Left renal pelvis (tissue), 4 donors: ENCODE measurements around the gene MRTO4. TPM values are rescaled to one million over a fixed set of nuclear protein-coding genes. Genes with fewer than 3 reads are reported as not detected.
"Not testable (repeated sequence)": the region's sequence is repeated elsewhere in the genome, so short reads cannot be mapped to it uniquely, and the experiment has no call there.

ENCODE experiments used
- DNase-seq, 4 donors: peaks; one replicate each; pipeline ENCODE4 v3.0.0-alpha.2; 2013; ENCODE audit warnings: low read depth in 4 of 4, low spot score in 3 of 4
- polyA plus RNA-seq, 4 donors: library from polyadenylated mRNA; unstranded; fragments of 120-200 nt; gene quantifications; one replicate each; pipeline ENCODE4 v1.2.1, GENCODE V29; 2013; ENCODE audit not compliant: insufficient read length in 4 of 4

The MRTO4 gene
- polyA plus RNA-seq, 4 donors, result 23.7 to 34.6 (median 27.0) TPM

DNA sequence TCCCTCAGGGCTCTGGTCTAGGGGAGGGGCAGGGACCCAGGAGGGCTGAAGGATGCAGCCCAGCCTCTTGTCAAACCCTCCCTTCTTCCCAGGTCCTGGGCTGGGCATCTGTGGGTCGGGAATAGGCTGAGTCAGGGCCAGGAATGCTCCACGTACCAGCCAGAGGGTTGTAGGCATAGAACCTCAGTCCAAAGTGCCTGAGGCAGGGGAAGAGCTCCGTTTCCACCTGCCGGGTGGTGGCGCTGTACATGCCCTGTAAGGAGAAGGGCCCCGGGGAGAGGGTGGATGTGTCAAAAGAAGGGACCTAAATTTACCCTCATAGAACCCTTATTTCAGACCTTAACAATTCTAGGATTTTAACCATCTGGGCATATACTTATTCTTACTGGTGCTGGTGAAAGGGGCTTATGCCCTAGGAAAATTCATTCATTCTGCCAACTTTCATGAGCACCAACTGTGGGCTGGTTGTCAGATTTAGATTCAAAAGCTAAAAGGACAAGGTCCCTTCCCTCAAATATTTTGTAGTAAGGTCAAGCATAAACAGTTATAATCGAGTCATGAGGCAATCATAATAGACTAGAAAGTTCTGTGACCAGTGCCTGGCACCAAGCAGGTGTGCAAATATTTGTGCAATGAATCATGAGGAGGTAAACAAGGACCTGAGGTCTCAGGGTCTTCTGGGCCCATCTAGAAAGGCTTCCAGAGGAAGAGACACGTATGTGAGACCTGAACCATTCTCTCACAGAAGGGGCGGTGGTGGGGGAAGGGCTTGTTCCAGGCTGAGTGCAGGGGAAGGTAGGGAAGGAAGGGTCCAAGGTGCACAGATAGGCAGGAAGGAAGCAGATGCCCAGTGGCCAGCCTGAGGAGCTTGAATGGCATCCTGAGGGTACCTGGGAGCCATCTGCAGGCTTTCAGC is 18.1 kb downstream of the MRTO4 start:
- not testable (repeated sequence) for DNase-seq

DNA sequence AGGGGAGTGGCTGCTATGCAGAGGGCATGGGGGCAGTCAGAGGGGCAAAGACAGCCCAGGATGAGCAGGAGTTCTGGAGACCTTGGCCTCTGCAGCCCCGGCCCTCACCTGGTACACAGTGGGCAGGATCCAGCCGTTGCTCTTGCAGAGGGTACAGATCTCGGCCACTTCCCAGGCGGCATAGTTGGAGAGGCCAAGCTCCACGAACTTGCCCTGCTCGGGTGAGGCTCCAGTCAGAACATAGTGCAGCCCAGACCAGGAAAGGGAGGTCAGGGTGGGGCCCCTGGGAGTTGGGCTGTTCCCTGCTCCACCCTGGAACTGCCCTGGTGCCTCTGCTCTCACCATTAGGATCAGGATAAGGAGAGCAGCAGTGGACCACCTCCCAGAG is 18.7 kb downstream of the MRTO4 start:
- not testable (repeated sequence) for DNase-seq

DNA sequence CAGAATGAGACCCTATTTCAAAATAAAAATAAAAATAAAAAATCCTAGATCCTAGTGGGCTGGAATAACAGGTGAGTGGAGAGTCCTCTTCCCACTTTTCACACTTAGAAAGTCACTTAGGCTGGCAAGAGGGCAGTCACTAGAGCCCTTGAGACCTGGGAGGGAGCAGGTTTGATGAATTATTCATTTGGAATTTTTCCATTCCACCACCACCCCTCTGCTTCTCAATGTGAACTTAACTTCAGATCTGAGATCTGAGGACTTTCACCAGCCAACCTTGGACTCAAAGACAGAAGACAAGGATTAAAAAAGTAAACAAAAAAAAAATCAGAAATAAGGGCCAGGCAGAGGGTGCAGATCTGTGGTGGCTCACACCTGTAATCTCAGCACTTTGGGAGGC is 20.5 kb downstream of the MRTO4 start:
- no peak for DNase-seq

DNA sequence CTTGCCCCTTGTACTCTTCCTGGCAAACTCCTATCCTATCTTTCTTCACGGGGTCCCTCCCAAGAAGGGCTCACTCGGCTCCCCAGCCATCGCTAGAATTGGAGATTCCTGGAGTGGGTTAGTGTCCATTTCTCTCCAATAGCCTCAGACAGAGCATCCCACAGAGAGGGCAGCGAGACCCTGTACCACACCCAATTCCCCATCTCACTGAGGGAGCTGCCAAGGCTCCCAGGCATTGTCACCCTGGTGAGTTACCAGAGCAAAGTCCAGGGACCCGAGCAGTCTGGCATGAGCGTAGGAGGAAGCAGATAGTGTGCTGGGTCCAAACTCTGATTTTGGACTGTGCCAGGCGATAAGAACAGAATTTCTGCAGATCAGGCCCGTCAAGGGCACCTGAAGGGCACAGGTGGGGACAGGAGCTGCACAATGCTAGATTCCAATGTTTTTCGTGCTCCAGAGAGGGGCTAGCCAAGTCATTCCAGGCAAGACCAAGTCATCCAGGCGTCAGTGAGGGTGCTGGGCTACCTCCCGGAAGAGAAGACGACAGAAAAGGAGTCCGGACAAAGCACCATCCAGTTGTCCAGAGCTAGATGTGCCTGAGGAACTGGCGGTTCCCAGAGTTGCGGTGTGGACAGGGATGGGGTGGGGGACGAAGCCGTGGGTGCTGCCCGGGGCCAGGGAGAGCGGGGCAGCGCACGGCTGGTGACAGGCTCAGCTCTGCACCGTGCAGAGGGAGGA is 21.7 kb downstream of the MRTO4 start:
- no peak for DNase-seq

DNA sequence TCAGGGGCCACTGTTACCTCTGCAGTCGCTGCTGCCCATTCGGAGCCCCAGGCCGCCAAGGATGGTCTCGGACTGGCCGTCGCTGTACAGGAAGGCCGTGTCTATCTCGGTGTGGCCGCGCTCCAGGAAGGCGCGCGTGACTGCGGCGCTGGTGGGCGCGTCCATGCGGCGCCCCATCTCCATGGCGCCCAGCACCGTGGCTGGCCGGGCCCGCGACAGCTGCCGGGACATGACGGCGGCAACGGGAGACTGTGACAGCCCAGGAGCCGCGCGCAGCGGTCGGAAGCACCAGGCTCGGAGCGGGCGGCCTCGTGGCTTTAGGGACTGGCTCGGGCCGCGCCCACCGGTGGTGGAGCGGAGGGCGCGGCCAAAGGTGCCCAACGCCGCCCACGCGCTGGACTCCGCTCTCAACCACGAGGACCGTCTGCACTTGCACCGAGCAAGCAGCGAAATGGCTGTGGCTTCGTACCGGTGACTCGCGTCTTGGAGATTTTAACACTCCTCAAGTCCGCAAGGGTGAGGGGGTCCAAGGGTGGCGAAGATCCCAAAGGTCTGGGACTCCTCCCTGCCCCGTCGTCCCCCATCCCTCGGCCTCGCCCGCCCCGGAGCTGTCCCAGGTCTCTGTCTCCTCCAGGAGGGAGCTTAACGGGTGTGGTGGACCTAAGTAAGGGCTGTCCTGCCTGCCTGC is 22.4 kb downstream of the MRTO4 start:
- not testable (repeated sequence) for DNase-seq

DNA sequence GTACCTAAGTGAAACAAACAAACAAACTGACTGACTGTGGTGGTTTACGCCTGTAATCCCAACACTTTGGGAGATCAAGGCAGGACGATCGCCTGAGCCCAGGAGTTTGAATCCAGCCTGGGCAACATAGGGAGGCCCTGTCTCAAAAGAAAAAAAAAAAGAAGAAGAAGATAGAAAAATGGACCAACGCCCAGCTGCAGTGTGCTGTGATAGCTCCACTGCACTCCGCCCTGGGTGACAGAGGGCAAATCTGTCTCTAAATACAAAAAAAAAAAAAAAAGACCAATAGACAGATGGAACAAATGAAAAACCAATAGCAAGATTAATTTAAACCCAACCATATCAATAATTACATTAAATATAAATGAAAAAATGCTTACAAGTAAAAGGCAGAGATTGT is 23.0 kb downstream of the MRTO4 start:
- DNase-seq, result no peak

DNA sequence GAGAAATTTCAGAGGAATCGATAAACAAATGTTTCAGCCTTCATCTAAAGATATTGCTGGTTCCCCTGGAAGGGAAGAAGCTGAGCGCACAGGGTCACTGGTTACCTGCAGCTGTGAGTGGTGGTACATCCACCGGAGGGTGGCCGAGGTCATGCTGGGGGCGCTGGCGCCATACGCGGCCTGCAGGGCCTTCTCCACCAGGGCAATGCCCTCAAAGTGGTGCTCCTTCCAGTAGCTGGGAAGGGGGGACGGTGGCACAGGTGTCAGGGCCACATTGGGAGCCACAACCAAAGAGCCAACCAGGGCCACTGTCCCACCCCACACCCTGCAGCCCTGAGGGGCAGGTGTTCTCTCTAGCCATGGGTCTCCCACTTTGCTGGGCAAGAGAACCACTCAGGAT is 32.3 kb downstream of the MRTO4 start:
- DNase-seq, result no peak

DNA sequence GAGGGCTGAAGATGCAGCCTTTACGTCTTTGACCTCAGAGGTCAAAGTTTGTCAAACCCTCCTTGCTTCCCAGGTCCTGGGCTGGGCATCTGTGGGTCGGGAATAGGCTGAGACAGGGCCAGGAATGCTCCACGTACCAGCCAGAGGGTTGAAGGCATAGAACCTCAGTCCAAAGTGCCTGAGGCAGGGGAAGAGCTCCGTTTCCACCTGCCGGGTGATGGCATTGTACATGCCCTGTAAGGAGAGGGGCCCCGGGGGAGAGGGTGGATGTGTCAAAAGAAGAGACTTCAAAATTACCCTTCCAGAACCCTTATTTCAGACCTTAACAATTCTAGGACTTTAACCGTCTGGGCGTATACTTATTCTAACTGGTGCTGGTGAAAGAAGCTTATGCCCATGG is 33.3 kb downstream of the MRTO4 start:
- no peak for DNase-seq

DNA sequence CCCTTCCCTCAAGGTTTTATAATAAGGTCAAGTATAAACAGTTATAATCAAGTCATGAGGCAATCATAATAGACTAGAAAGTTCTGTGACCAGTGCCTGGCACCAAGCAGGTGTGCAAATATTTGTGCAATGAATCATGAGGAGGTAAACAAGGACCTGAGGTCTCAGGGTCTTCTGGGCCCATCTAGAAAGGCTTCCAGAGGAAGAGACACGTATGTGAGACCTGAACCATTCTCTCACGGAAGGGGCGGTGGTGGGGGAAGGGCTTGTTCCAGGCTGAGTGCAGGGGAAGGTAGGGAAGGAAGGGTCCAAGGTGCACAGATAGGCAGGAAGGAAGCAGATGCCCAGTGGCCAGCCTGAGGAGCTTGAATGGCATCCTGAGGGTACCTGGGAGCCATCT is 33.8 kb downstream of the MRTO4 start:
- DNase-seq, result not testable (repeated sequence)

DNA sequence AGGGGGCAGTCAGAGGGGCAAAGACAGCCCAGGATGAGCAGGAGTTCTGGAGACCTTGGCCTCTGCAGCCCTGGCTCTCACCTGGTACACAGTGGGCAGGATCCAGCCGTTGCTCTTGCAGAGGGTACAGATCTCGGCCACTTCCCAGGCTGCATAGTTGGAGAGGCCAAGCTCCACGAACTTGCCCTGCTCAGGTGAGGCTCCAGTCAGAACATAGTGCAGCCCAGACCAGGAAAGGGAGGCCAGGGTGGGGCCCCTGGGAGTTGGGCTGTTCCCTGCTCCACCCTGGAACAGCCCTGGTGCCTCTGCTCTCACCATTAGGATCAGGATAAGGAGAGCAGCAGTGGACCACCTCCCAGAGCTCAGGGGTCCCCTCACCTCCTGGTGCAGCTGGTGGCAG is 34.2 kb downstream of the MRTO4 start:
- not testable (repeated sequence) for DNase-seq

DNA sequence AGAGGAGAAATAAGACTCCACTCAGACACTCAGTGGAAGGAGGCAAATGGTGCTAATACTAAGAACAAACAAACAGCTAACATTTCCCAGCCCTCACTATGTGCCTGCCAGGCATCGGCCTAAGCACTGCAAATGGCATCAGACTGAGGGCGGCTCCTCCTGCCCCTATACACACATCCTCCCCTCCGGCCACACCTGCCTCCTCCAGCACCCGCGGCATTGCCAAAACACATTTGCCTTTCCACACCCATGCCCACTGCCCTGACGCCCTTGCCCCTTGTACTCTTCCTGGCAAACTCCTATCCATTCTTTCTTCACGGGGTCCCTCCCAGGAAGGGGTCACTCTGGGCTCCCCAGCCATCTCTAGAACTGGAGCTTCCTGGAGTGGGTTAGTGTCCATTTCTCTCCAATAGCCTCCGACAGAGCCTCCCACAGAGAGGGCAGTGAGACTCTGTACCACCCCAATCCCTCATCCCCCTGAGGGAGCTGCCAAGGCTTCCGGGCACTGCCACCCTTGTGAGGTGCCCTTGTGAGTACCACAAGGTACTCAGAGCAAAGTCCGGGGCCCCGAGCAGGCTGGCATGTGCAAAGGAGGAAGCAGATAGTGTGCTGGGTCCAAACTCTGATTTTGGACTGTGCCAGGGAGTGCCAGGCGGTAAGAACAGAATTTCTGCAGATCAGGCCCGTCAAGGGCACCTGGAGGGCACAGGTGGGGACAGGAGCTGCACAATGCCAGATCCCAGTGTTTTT is 36.0 kb downstream of the MRTO4 start:
- DNase-seq, result no peak

DNA sequence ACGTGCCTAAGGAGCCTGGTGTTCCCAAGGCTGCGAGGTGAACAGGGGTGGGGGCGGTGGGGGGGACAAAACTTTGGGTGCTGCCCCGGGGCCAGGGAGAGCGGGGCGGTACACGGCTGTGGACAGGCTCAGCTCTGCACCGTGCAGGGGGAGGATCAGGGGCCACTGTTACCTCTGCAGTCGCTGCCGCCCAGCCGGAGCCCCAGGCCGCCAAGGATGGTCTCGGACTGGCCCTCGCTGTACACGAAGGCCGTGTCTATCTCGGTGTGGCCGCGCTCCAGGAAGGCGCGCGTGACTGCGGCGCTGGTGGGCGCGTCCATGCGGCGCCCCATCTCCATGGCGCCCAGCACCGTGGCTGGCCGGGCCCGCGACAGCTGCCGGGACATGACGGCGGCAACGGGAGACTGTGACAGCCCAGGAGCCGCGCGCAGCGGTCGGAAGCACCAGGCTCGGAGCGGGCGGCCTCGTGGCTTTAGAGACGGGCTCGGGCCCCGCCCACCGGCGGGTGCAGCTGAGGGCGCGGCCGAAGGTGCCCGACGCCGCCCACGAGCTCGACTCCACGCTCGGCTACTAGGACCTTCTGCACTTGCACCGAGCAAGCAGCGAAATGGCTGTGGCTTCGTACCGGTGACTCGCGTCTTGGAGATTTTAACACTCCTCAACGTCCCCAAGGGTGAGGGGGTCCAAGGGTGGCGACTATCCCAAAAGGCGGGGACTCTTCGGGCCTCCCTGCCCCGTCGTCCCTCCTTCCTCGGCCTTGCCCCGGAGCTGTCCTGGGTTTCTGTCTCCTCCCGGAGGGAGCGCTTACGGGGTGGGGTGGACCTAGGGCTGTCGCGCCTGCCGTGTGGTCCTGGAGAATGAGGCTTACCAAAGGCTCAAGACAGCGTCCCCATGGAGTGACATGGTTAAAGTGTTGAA is 37.0 kb downstream of the MRTO4 start, which contains the start of gene AKR7A3:
Gene AKR7A3 (minus strand): TSS at position 447 of the 918 bp plus-strand sequence. CDS start 61 bp downstream, at position 386.
- DNase-seq, result not testable (repeated sequence)

DNA sequence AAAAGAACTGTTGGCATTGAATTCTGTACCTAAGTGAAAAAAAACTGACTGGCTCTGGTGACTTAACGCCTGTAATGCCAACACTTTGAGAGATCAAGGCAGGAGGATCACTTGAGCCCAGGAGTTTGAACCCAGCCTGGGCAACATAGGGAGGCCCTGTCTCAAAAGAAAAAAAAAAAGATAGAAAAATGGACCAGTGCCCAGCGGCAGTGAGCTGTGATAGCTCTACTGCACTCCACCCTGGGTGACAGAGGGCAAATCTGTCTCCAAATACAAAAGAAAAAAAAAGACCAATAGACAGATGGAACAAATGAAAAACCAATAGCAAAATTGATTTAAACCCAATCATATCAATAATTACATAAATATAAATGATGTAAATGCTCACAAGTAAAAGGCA is 37.6 kb downstream of the MRTO4 start:
- no peak for DNase-seq

DNA sequence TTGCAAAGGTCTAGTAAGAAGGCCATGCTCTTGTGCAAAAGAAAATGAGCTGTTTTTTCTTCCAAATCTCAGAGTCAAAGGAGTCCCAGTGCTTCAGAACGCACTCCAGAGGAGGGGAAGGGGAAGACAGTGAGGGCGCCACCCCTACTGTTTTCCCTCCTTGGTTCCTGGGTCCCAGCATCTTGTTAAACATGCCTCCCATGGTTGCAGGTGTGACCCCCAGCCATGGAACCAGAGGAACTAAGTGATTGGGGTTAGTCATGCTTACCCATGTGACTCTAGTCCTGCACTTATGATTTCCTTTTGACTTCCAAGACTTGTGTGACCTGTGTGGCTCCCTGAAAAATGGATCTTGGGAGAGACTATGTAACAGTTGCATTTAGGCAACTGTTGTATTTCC is 43.0 kb downstream of the MRTO4 start:
- DNase-seq, result no peak

DNA sequence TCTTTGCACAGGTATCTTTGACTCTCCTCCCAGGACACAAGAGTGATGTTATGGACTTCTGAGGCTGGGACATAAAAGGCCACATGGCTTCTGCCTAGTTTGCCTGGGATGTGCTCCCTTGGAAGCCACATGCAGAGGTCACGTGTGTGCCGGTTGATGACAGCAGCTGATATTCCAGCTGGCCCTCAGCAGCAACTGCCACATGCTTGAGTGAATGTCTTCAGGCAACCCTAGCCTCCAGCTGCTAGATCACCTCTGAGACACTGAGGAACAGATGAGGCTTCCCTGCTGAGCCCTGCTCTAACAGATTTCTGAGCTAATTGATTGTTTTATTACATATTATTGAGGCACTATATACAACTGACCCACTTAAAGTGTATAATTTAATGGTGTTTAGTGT is 48.6 kb downstream of the MRTO4 start:
- no peak for DNase-seq

DNA sequence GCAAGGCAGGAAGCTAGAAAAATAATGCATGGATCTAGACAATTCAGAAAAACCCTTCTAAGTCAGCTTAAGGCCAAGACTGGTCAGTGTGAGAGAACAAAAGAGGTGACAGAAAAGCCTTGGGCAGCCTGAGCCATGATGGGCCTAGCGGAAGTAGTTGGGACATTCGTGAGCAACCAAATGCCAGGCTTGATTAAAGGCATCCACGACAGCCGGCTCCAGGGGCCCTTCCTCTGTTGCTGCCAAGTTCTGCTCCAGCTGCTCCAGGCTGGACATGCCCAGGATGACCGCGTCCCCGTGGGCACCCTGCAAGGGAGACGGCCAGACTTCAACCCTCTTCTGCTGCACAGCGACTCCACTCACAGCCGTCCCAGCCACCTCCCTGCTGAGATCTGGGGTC is 52.5 kb downstream of the MRTO4 start:
- not testable (repeated sequence) for DNase-seq

DNA sequence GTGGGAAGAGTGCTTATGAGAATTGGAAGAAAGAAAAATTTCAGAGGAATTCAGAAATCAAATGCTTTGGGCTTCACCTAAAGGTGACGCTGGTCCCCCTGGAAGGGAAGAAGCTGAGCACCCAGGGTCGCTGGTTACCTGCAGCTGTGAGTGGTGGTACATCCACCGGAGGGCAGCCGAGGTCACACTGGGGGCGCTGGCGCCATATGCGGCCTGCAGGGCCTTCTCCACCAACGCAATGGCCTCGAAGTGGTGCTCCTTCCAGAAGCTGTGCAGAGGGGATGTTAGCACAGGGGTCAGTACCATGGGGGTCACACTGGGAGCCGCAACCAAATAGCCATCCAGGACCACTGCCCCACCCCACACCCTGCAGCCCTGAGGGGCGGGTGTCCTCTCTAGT is 54.3 kb downstream of the MRTO4 start:
- DNase-seq, result no peak

DNA sequence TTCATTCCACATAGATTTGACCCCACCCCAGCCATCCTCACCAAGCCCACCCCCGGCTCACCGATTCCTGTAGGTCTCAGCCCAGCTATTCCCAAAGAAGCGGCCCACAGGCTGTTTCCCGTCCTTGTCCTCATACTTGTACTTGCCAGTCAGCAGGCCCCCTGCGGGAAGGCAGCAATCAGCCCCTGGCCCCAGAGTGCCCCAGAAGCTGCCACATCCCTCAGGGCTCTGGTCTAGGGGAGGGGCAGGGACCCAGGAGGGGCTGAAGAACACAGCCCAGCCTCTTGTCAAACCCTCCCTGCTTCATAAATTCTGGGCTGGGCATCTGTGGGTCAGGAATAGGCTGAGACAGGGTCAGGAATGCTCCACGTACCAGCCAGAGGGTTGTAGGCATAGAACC is 55.3 kb downstream of the MRTO4 start:
- no peak for DNase-seq

DNA sequence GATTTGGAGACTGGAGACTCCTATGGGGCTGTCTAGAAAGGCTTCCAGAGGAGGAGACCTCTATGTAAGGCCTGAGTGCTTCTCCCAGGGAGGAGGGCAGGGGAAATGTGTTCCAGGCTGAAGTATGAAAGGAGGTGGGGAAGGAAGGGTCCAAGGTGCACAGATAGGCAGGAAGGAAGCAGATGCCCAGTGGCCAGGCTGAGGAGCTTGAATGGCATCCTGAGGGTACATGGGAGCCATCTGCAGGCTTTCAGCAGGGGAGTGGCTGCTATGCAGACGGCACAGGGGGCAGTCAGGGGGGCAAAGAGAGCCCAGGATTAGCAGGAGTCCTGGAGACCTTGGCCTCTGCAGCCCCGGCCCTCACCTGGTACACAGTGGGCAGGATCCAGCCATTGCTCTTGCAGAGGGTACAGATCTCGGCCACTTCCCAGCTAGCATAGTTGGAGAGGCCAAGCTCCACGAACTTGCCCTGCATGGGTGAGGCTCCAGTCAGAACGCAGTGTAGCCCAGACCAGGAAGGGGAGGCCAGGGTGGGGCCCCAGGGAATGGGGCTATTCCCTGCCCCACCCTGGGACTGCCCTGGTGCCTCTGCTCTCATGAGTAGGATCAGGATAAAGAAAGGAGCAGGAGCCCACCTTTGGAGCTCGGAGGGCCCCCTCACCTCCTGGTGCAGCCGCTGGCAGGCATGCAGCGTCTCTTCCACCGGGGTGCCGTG is 56.3 kb downstream of the MRTO4 start:
- no peak for DNase-seq
